NOMO-1 (cell line): ENCODE measurements around the gene AGBL4.

ENCODE experiments used
- DNase-seq, 2 experiments: peaks; one replicate each; lab custom pipeline; 2025; ENCODE audit not compliant: unreplicated experiment in 2 of 2; lab: John Stamatoyannopoulos, UW

The AGBL4 gene

DNA sequence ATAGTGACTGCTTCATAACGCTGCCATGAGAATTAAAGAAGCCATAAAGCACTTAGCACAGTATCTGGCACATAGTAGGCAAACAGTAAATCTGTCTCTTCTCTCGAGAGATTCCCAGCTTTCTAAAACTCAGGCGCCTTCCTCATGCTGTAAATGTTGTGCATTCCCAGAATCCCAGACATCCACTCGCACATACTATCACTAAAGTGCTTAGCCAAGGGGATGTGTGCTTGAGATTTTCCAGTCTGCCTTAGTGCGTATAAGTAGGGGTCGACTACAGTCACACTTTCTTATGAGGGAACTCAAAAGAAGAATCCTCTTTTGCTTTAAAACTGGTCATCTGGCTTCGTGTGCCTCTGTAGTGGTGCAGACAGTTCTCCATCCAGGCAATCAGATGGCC lies 1453.2 kb downstream of the AGBL4 start:
- DNase-seq = no peak

DNA sequence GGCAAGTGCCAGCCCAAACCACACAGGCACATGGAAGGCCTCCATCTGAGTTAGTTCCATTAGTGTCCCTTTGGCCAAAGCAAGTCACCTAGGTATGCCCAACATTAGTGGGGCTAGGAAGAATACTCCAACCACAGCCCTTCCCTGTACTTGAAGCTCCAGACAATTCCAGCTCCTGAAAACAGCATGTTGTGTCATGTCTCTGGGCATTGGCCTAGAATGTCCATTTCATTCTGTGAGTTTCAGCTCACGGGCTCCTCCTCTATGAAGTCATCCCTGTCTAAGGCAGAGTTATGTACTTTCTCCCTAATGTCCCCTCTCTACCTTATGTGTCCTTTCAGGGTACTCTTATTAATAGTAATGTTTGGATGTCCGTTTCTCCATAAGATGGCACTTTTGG lies 1455.3 kb downstream of the AGBL4 start:
- no peak for DNase-seq

DNA sequence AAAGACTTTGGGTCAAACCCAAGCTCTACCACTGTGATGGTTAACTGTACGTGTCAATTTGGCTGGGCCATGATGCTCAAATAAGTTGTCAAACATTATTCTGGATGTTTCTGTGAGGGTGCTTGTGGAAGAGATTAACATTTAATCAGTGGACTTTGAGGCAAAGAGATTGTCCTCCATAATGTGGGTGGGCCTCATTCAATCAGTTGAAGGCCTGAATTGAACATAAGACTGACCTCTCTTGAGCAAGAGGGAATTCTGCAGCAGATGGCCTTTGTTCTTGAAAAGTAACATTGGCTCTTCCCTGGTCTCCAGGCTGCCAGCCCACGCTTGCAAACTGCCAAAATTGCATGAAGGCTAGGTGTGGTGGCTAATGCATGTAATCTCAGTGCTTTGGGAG lies 1457.3 kb downstream of the AGBL4 start:
- no peak for DNase-seq

DNA sequence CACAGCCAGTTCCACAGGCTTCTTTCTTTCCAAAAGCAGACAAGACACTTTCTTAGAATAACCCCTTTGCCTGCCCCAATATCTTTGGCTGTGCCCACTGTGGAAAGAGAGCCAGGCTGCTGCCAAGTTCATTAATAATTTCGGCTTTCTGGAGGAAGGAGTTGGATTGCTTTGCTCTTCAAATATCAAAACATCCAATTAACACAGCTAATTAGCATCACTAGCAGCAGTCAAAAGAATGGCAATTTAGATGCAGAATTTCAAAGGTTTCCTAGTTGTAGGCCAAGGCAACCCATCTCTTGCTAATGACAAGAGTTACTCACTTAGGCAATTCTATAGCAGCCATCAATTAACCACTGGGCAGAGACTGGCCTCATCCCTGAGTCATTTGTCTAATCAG lies 1460.7 kb downstream of the AGBL4 start:
- no peak for DNase-seq

DNA sequence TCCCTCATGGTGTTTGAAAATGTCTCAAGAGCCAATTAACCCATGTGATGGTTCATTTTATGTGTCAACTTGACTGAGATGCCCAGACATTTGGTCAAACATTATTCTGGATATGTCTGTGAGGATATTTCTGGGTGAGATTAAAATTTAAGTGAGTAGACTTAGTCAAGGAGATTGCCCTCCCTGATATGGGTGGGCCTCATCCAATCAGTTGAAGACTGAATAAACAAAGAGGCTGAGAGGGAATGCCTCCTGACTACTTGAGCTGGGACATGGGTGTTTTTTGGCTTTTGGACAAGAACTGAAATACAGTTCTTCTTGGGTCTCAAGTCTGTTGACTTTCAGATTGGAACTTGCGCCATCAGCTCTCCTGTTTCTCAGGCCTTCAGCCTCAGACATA lies 1462.3 kb downstream of the AGBL4 start:
- no peak for DNase-seq

DNA sequence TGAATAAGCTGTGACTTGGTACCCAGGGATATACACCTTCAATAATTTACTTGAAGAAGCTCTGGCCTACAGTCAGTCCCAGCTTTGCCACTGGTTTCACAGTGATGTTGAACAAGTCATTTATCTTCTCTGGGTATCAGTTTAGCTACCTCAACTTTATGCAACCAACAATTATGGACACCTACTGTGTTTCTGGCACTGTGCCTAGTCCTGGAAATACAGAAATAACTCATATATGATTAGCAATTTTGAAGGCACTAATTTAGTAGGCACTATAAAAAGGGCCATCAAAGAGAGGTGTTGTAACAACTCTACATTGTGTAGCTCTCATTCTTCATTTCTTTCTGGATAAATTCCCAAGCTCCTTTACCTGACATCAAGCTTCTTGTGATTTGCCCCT lies 1463.2 kb downstream of the AGBL4 start:
- DNase-seq = no peak

DNA sequence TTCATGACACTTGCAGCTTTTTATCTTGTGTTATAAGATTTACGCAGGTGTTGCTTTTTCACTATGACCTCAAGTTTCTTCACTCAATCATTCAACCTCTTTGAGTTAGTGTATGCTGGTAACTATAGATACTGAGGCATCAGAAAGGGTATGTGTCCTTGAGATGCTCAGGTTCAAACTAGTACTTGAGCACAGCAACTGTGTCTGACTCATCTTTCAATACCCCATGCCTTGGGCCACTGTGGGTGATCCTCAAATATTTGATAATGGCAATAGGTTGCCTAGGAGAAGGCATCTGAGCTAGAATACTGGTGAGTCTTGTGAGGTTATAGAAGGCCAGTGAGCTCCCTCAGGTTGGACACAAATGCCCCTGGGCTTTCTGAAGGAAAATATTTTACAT lies 1463.6 kb downstream of the AGBL4 start:
- DNase-seq = no peak

DNA sequence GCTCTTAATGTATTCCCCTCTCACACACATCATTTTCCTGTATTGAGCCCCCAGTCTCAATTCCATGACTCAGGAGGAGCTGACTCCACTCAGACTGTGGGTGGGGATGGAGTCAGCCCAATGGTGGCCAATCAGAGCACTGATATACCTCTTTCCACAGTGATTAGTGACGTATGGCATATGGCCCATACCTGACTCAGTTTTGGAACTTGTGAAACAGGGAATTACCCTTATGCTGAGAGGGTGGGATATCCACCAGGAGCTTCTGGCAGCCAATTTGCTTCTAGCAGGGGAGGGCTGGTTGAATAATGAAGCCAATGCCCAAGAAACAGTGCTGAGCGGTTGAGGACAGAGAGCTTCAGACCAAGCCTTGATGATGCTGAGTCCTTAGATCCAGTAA lies 1465.4 kb downstream of the AGBL4 start:
- DNase-seq = no peak

DNA sequence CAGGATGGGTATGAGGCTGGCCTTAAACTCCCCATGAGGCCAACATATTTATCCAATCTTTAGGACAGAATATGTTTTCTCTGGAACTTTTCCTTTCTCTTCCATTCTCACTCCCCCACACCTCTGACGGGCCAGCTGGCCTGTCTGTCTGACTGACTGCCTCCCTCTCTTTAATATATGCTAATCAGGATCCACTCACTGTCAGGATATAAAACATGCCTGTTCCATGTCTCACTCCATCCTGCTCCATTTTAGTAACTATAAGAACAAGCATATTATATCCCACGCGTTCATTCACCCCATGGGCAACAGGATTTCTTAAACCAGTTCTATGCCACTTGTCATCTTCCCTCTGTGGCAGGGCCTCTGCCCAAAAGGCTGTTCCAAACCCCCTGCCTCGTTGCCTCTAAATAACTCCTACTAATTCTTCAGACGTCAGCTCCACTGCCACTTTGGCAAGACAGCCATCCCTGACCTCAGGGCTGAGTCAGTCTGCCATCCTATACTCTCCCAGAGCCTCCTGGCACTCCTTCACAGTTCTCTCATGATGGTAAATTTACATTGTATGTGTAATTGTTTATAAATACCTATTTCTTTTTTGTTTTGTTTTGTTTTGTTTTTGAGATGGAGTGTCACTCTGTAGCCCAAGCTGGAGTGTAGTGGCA lies 1467.4 kb downstream of the AGBL4 start:
- DNase-seq = no peak

DNA sequence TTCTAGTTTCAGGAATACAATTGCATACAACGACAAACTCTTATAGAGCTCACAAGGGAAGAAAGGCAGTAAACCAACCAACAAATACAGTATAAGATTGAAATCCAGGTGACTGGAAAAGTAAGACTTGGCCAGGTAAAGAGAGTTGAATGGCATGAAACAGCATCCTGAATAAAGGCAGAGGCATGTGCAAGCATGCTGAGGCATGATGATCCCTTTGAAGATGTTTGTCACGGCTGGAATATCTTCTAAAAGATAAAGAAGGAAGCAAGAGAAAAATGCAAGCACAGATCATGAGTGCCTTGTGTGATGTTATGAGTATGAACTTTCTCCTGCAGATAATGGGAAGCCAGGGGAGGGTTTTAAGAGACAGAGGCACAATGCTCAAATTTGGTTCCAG lies 1468.5 kb downstream of the AGBL4 start:
- DNase-seq = no peak

DNA sequence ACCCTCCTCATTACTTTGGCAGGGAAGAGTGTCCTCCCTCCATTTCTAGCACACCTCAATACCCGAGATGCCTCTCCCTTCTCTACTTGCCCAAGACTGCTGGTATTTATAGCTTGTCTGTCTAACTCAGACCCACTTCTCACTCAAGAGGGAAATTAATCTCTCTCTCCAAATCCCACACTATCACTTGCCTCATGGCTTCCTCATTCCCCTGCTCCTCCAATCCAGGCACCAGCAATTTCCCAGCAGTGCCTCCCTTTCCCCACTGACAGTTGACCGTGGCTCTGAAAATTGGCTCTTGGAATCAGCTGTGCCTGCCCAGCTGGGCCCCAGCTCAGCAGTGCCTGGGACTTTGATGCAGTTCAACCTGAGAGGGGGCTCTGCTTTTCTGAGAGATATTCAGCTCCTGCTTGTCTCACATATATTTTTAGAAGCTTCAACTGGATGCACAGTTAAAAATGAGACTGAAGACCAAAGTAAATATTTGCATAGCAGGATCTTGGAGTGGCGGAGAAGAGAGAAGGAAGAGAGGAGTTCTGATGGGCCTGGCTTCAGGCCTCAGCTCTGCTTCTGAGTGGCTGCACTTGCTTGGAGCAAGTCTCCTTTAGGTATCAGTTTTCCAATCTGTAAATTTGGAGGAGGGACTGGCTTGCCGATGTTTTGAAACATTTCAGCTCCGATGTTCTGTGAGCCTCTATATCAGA lies 1470.7 kb downstream of the AGBL4 start:
- no peak for DNase-seq

DNA sequence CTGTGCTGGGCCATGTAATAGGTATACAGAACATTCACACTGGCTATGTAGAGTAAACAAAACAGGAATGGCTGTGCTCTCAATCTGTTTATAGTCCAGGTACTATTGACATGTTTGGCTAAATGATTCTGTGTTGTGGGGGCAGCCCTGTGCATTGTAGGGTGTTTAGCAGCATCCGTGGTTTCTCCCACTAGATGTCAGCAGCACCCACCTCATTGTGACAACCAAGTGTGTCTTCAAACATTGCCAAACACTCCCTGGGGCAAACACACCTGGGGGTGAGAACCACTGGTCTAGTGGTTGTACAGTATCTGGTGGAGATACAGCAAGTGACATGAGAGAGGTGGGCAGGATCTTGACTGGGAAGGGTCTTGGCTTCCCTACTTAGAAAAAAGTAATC lies 1471.3 kb downstream of the AGBL4 start:
- DNase-seq = no peak

DNA sequence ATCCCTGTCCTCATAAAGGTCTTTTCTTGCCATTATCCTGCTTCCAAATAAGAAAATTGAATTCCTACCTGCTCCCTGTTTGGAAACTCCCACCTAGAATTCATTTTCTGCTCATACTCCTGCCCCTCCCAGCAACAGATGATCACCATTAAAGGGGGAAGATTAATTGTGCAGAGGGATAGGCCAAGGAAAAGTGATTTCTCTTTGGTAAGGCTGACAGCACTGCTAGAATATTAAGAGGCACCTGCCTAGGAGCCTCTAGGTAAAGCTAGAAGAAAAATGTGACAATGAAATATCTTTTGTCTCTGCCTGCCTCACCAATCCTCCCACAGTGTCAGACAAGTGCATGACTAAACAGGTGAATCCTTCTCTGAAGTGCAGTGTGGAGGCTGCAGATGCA lies 1474.8 kb downstream of the AGBL4 start:
- DNase-seq = no peak

DNA sequence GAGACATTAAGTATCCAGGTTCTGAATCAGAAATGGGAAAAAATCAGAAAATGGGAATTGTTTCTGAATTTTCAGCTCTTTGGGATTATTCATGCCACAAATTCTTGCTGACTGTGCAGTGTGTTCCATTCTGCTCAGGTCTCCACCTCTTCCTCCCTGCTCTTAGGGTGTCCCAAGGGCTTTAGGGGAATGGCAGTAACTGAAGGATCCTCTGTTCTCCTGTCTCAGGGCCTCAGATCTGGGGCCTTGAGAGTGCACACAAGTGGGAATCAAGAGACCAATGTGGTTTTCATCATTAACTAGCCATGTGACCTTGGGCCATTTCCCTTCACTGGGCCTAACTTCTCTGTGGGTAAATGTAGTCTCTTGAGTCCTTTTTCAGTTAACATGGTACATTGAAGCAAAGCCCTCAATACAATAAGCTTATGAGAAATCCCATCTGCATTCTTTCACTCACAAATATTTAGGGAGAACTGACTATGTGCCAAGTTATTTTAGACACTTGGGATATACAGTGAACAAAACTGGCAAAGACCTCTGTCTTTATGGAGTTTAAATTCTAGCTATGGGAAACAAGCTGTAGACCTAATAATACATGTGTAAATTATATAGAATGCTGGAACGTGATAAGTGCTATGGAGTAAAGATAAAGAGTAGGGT lies 1476.1 kb downstream of the AGBL4 start:
- DNase-seq = no peak

DNA sequence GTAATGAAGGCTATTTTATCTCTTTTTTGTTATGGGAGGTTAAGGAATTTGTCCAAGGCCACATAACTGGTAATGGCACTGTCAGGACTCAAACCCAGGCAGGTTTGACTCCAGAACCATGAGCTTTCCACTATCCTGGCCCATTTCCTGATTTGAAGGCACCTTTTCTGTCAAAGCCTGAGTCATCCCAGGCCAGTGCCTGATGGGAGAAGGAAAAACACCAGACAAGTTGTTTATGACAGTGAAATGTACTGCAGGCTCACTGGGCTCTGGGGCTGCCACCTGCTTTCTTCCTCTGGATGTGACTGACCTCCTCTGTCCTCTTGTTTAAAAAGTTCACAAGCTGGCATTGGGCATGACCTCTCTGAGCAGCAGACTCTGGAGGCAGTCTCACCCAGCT lies 1479.9 kb downstream of the AGBL4 start:
- no peak for DNase-seq

DNA sequence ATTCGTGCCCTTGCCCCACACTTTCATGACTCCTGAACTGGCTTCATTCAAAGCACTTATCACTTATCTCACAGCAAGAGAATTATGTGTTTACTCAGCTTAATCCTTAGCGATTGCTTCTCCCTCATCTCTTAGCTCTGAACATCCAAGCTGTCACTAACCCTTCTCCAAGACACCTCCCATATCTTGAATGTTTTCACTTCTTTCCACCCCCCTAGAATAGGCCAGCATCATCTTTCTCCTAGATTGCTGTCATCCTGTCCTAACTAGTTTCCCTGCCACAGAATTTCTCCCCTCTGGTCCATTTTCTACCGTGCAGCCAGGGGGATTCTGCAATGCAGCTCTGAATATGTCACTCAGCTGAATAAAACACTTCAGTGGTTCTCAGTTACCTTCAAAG lies 1483.2 kb downstream of the AGBL4 start:
- no peak for DNase-seq

DNA sequence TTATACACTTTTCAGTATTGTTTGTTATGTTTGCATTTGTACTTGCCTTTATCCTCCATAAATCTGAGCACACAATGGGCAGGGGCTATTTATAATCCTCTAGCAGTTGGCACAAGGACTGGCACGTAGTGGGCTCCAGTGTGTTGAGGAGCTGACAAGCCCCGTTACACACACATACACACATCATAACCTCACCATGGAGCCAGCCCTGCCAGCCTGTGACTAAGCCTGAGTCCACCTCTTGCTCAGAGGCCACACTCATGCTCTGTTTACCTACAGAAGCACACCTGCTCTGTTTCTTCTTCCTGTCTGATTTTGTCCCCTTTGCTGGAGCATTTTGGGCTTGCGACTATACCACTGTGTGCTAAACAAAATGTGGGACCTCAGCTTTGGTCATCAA lies 1487.3 kb downstream of the AGBL4 start:
- DNase-seq = no peak

DNA sequence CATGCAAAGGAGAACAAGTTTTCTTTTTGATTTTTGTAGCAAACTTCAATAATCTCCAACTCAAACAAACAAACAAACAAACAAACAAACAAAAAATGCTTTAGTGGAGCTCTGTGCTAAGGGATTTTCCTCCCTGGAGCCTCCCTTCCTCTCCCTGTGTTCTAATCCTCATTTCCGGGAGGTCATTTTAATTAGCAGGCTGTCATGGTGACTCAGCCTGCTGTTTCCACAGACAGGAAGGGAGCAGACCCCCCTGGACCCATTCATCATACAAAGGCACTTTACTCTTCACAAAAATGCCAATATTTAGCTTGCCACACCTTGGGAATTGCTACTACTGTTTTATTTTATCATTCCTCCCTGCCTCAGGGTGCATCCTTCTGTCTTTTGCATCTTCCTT lies 1490.8 kb downstream of the AGBL4 start:
- DNase-seq = no peak

DNA sequence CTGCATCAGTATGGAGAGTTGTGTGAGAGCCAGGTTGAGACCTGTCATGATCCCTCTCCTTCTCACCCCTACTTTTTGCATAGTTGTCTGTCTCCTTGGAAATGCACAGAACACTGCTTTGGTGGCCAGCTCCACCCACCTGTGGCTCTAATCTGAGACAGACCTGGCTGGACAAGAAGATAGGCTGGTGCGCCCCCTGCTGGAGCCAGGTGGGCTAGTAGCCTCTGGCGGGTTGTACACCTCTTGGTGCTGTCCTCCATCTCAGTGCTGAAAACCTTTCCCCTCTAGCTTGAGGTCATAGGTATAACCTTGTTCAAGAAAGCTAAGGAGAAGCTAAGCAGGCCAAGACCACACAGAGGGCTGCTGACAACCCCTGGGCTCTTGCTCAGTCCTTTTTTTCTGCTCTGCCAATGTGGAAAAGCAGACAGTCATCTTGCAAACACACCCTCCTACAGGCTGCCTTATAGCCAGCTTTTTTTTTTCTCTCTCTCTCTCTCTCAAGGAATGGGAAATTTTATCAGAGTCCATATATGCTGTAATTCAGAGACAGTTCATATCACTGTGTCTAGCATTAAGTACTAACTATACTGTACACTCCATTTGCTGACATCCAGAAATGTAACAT lies 1492.9 kb downstream of the AGBL4 start:
- DNase-seq = peak; percentile 22 to 52

DNA sequence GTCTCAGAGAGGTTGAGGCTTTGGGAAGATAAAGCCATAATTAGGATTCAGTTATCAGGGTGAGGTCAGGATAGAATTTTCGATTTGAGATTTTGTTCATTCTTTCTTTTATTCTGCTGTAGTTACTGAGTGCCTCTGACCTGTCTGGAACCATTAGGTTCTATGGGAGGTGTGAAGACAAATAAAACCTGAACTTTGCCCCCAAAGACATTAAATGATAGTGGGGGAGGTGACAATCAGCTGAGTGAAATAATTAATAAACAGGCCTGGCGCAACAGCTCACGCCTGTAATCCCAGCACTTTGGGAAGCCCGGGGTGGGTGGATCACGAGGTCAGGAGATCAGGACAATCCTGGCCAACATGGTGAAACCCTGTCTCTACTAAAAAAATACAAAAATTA lies 1496.7 kb downstream of the AGBL4 start:
- no peak for DNase-seq

DNA sequence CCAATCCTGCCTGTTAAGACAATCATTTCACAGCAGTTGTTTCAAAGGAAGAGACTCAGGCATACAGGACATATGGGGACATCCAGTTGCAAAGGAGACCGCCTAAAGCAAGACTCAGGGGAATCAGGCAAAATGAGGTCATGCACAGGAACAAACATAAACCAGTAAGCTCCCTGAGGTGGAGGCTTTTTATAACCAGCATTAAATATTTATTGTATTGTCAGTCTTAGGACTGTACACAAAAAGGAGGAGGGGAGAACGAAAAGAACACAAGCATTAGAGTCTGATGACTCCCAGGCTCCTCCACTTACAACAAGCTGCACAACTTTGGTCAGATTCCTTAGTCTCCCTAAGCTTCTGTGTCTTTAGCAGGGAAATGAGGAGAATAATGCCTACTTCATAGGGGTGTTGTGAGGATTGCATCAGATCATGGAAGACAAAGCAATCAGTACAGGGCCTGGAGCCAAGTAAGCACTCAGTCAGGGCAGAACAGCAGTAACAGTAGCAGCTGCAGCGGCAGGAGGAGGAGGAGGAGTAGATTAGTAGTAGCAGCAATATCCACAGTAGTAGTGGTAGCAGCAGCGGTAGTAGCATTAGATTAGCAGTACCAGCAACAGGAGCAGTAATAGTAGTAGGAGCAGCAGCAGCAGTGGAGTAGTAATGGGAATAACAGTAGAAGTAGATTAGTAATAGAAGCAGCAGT lies 1497.6 kb downstream of the AGBL4 start:
- DNase-seq = no peak
